ENCODE results near the gene TDRKH. TPM values are rescaled to one million over a fixed set of nuclear protein-coding genes. Genes with fewer than 3 reads are reported as not detected.

The TDRKH gene
- total RNA-seq, 2 experiments from 2014 or later: 14.6 to 16.4 TPM

- H3K27ac Mint-ChIP-seq: no peak overlapping the region
- CTCF ChIA-PET: interaction anchor here (0.9 to 1.5 kb wide), 4 partner anchors 8 to 113 kb away, joined by 3 to 4 read pairs (median 4); no protein-coding TSS in a partner anchor
These were observed 66.5 kb downstream of the TDRKH start for GRCh38 chr1:151723726-151724370.

More at GRCh38 chr1:151723726-151724370, 66.5 kb downstream of the TDRKH start:
- H3K9me3 Mint-ChIP-seq (ENCODE audit: insufficient read depth): no peaks in the 10 kb centered on the region
- peaks cover 43% of the 10 kb centered on the region for H3K27me3 Mint-ChIP-seq (ENCODE audit: low read depth)
- ATAC-seq: no peak
- H3K36me3 Mint-ChIP-seq (ENCODE audit: low read depth): no peaks in the 10 kb centered on the region
- DNase-seq: no peak
- H3K4me3 Mint-ChIP-seq: no peak overlapping the region
- POLR2A ChIA-PET: no interaction called here
- H3K4me1 Mint-ChIP-seq (ENCODE audit: low read depth): peaks cover 14% of the 10 kb centered on the region

Other genes starting within 250 kb of the TDRKH start
- gene SNX27, start 178.4 kb downstream of the TDRKH start, total RNA-seq: 10 to 100 TPM; 24.5 to 26.0 TPM
- gene CELF3, start 73.7 kb downstream of the TDRKH start, total RNA-seq: not detected
- not detected for gene RIIAD1, start 69.0 kb downstream of the TDRKH start, total RNA-seq
- gene MRPL9, start 27.0 kb downstream of the TDRKH start, total RNA-seq: 100 to 1,000 TPM; 111 to 121 TPM
- under 1 TPM; 0.16 to 0.32 TPM for gene LINGO4, start 14.9 kb upstream of the TDRKH start, total RNA-seq
- 1 to 10 TPM; 2.4 to 2.7 TPM for gene RORC, start 41.3 kb upstream of the TDRKH start, total RNA-seq
- gene C2CD4D, start 49.3 kb upstream of the TDRKH start, total RNA-seq: under 1 TPM; 0.23 to 0.26 TPM
- not detected for gene THEM5, start 63.2 kb upstream of the TDRKH start, total RNA-seq
- 10 to 100 TPM; 29.8 to 31.7 TPM for gene THEM4, start 119.0 kb upstream of the TDRKH start, total RNA-seq
- 100 to 1,000 TPM; 540 to 571 TPM for gene S100A10, start 203.4 kb upstream of the TDRKH start, total RNA-seq
- gene S100A11, start 246.5 kb upstream of the TDRKH start, total RNA-seq: 100 to 1,000 TPM; 269 to 293 TPM

All from activated CD8-positive, alpha-beta T cell treated with anti-CD3 and anti-CD28 coated beads, Interleukin-2, amount 10 ng/mL, durations not matched to agents 7 days and 5 days (primary cell).